Gastroesophageal sphincter (tissue), 4 donors: ENCODE measurements around the gene VPS13D. TPM values are rescaled to one million over a fixed set of nuclear protein-coding genes. Genes with fewer than 3 reads are reported as not detected.
A peak's percentile ranks its signal among the peaks of the same experiment; 100 is the strongest.

Source experiments
- ATAC-seq: fragments of 150-250 bp; one replicate; pipeline ENCODE4 v1.9.1; 2016; ENCODE audit warnings: mild to moderate bottlenecking, moderate library complexity
- H3K27ac ChIP-seq, 4 donors: fragments of 200-600 bp; sonication (generic) in 3 of 4; 1 replicate in 3 of 4; 2 replicates in 1 of 4; pipeline ENCODE4 v1.5.1; 2016 to 2019
- H3K27me3 ChIP-seq: fragments of 200-600 bp; sonication (generic); one replicate; pipeline ENCODE4 v1.5.1; 2019
- H3K36me3 ChIP-seq, 2 donors: fragments of 200-600 bp; sonication (generic); one replicate each; pipeline ENCODE4 v1.5.1; 2019; ENCODE audit warnings: control low read depth in 1 of 2
- H3K4me1 ChIP-seq, 3 donors: fragments of 200-600 bp; sonication (generic); 1 replicate in 2 of 3; 2 replicates in 1 of 3; pipeline ENCODE4 v1.5.1; 2016 to 2019; ENCODE audit warnings: control low read depth in 2 of 3
- H3K4me3 ChIP-seq, 2 donors: fragments of 200-600 bp; sonication (generic); one replicate each; pipeline ENCODE4 v1.5.1; 2019; ENCODE audit warnings: mild to moderate bottlenecking in 1 of 2, moderate library complexity in 1 of 2
- H3K9me3 ChIP-seq, 3 donors: fragments of 200-600 bp; sonication (generic); one replicate each; pipeline ENCODE4 v1.5.1; 2017 to 2019; ENCODE audit warnings: control low read depth in 2 of 3
- EP300 ChIP-seq: sonication (generic); formaldehyde crosslinking; IDR thresholded peaks from one replicate; pipeline ENCODE4 v1.6.1; 2017; ENCODE audit warnings: antibody characterized with exemption, mild to moderate bottlenecking
- POLR2A ChIP-seq, 2 donors: fragments of 450-650 bp; IDR thresholded peaks; one replicate each; pipeline ENCODE4 v1.6.1; 2017; ENCODE audit warnings: antibody characterized with exemption in 2 of 2, mild to moderate bottlenecking in 2 of 2, moderate library complexity in 1 of 2
- POLR2AphosphoS5 ChIP-seq: sonication (generic); formaldehyde crosslinking; IDR thresholded peaks from one replicate; pipeline ENCODE4 v1.6.1; 2017; ENCODE audit warnings: antibody characterized with exemption
- WGBS, 2 donors: methylation state at CpG; one replicate each; pipeline ENCODE4 v1.1.5; 2018; ENCODE audit warnings: low coverage in 1 of 2; 5-methylcytosine and 5-hydroxymethylcytosine counted together
- total RNA-seq, 4 donors: library from RNA; depleted of rRNA; stranded (reverse); fragments of >200 nt; gene quantifications; one replicate each; pipeline ENCODE4 v1.1.0, GENCODE V29; 2016
- TF ChIP-seq, protein P1 (sequence below), 4 experiments: fragments of 200-600 bp in 2 of 4; fragments of 450-650 bp in 2 of 4; sonication (generic) in 1 of 4; IDR thresholded peaks; one replicate each; pipeline ENCODE4 v1.5.1; 2017 to 2019; ENCODE audit warnings: antibody characterized with exemption in 4 of 4, mild to moderate bottlenecking in 2 of 4, moderate library complexity in 2 of 4

VPS13D gene
- total RNA-seq, 4 donors from 2014 or later = 62.3 to 95.5 (median 81.5) TPM

DNA sequence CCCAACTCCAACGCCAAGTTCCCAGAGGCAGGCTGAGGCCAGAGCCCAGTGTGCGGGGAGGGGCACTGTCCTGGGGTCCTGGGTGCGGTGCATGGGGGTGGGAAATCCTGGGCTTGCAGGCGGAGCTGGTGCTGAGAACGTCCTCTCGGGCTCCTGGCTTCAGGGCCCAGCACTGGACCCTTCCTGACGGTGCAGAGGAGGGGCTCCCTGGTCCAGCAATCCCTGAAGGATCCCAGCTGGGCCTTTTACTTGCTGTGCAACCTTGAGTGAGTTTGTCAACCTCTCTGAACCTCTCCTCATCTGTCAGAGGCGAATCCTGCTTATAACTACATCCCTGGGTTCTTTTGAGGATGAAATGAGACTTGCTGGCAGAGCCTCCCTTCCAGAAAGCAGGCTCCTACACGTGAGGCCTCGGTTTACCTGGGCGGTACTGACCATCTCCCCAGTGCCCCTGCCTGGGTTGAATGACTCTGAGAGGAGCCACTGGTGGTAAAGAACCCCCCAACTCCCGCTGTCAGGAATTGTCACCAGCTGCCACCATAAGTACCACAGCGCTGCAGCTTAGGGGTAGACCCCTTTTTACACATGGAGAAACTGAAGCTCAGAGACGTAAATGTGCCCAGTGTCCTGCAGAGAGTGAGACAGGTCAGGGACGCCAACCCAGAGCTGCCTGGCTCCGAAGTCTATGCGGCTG, 310.9 kb downstream of the VPS13D start:
- WGBS, 2 donors = 12% methylated on average over 3 of the region's 17 CpGs; no CpG with 5 or more reads in 1 of the 2 donors
- Histone ChIP-seq H3K4me1 (peaks cover 0 to 35% (median 15%) of the 10 kb centered on the region in 3 donors), H3K36me3 (no peaks in the 10 kb centered on the region), H3K27me3 (no peaks in the 10 kb centered on the region), H3K4me3 (peak overlapping the region in 1 of 2 donors; percentile 27), H3K27ac (peak overlapping the region; percentile 21 to 88 (median 87)), H3K9me3 (peaks cover 0 to 7% (median 0%) of the 10 kb centered on the region in 3 donors)
- no peak for ATAC-seq
- TF ChIP-seq POLR2A (IDR thresholded peaks at IDR 0.05) (no peak), POLR2AphosphoS5 (no peak), EP300 (no peak)
- TF ChIP-seq, protein P1, sequence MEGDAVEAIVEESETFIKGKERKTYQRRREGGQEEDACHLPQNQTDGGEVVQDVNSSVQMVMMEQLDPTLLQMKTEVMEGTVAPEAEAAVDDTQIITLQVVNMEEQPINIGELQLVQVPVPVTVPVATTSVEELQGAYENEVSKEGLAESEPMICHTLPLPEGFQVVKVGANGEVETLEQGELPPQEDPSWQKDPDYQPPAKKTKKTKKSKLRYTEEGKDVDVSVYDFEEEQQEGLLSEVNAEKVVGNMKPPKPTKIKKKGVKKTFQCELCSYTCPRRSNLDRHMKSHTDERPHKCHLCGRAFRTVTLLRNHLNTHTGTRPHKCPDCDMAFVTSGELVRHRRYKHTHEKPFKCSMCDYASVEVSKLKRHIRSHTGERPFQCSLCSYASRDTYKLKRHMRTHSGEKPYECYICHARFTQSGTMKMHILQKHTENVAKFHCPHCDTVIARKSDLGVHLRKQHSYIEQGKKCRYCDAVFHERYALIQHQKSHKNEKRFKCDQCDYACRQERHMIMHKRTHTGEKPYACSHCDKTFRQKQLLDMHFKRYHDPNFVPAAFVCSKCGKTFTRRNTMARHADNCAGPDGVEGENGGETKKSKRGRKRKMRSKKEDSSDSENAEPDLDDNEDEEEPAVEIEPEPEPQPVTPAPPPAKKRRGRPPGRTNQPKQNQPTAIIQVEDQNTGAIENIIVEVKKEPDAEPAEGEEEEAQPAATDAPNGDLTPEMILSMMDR (IDR thresholded peaks at IDR 0.05) = no peak

DNA sequence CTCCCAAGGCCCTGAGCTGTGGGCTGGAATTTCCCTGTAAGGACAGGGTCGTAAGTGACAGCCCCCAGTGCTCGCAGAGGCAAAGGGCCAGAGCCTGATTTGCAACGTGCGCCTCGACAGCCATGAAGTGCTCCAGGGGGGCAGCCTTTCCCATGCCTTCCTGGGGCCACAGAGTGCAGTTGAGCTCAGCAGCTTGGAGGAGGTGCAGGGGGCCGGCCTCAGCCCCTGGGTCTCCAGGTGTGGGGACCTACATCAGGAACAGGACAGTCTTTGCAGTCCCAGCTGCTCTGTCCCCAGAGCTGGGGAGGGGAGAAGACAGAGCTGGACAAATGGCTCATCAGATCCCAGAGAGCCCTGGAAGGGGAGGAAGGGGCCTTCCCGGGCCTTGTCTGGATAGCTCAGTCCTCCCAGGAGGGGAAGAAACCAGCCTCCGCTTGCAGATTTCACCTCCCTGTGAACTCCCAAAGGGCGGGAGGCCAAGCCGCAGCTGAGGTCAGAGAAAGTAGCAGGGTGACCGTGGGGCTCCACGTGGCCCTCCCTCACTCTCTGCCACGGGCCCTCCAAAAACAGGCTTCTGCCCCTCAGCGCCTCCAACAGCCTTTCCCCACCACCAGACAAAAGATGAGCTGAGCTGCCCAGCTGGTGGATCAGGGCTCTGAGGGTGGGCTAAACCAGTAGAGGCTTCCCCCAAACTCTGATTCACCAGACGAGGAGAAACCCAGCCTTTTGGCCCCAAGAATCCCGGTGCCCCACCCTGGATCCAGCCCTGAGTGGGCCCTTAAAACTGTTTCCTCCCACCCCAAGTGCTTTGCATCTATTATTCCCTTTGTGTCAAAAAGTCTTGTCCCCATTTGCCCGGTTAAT, 311.7 kb downstream of the VPS13D start:
- no peak for TF ChIP-seq EP300
- peak; percentile 46 for TF ChIP-seq POLR2AphosphoS5
- H3K9me3 ChIP-seq = no peaks in the 10 kb centered on the region
- WGBS, 2 donors = 60 to 69% methylated on average over 3 to 6 of the region's 17 CpGs
- H3K27me3 ChIP-seq = no peaks in the 10 kb centered on the region
- no peak for ATAC-seq
- no peaks in the 10 kb centered on the region for H3K36me3 ChIP-seq
- H3K27ac ChIP-seq = peak overlapping the region; percentile 21 to 88 (median 87)
- H3K4me1 ChIP-seq = peaks cover 0 to 40% (median 15%) of the 10 kb centered on the region in 3 donors
- no peak overlapping the region for H3K4me3 ChIP-seq

DNA sequence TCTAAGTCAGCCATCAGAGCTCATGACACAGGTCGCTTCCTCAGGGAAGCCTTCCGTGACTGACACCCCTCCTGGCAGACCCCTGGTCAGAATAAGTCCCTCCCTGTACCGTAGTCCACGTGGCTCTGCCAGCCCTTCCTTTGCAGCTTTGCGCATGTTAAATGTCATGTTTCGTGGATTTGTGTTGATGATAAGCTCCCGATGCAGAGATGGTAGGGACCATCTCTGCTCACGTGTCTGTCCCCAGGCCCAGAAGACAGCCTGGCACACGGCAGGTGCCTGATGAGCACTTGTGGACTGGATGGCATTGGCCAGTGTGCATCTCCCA, 312.3 kb downstream of the VPS13D start:
- peak overlapping the region in 3 of 4 donors; percentile 87 to 88 (median 87) for H3K27ac ChIP-seq
- H3K4me1 ChIP-seq = peaks cover 0 to 46% (median 21%) of the 10 kb centered on the region in 3 donors
- WGBS, 2 donors = 89 to 100% methylated on average over 2 to 8 of the region's 9 CpGs
- H3K9me3 ChIP-seq = no peaks in the 10 kb centered on the region
- no peaks in the 10 kb centered on the region for H3K27me3 ChIP-seq
- ATAC-seq = no peak
- TF ChIP-seq, protein P1 (IDR thresholded peaks at IDR 0.05) = no peak
- TF ChIP-seq POLR2AphosphoS5 (no peak), POLR2A (IDR thresholded peaks at IDR 0.05) (no peak)
- H3K4me3 ChIP-seq = no peak overlapping the region
- H3K36me3 ChIP-seq = no peaks in the 10 kb centered on the region

DNA sequence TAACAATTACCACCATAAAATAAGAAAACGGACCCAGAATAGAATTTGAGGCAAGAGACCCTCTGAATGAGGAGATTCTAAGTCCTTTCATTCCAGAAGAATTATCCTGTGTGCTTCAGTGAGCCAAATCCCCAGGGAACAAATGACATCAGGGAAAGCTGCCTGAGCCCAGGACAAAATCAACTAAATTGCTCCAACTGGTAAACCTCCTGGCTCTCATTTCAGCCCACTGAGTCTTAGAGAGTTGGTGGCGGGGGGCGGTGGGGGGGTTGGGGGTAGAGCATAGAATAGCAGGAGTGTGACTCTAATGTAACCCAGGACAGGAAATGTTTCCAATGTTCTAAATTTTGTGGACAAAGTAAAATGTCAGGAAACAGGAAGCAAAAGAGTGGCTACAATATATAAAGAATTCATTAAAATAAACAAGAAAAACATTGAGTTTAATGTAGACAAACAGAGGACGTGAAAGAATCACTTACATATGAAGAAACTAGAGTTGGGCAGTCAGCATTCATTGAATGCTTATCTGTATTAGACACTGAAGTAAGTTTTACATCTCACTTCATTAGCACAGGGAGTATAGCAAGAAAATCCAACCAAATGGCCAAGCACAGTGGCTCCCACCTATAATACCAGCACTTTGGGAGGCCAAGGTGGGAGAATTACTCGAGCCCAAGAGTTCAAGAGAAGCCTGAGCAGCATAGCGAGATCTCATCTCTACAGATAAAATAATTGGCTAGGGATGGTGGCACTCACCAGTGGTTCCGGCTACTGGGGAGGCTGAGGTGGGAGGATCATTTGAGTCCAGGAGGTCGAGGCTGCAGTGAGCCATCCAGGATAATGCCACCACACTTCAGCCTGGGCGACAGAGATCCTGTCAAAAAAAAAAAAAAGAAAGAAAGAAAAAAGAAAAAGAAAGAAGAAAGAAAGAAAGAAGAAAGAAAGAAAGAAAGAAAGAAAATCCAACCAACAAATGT, 313.1 kb downstream of the VPS13D start:
- H3K4me3 ChIP-seq = no peak overlapping the region
- H3K27ac ChIP-seq = peak overlapping the region in 2 of 4 donors; percentile 87 to 88
- H3K4me1 ChIP-seq = peaks cover 0 to 54% (median 28%) of the 10 kb centered on the region in 3 donors
- H3K27me3 ChIP-seq = no peaks in the 10 kb centered on the region
- H3K9me3 ChIP-seq = no peaks in the 10 kb centered on the region
- WGBS, 2 donors = 63 to 83% methylated on average over 1 to 7 of the region's 9 CpGs
- H3K36me3 ChIP-seq = no peaks in the 10 kb centered on the region
- TF ChIP-seq POLR2A (IDR thresholded peaks at IDR 0.05) = no peak
- TF ChIP-seq, protein P1 (IDR thresholded peaks at IDR 0.05) = no peak
- TF ChIP-seq POLR2AphosphoS5 = no peak
- TF ChIP-seq EP300 = no peak
- ATAC-seq = no peak

DNA sequence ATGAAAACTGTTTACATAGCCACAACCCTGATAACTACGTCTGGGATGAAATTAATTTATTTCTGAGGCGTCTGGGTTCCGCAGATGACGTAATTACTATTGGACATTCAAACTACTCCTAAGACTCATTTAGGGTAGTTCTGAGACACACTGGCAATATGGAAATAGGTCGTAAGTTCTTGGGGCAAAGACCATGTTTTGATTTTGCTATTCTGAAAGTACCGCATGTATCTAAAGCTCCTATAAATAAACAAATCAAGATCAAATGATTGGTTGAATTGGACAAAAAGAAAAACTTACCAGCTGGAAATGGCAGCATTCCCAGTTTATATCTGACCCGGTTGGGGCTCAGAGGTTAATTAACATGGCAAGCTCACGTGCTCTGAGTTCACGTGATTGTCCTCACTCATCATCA, 313.9 kb downstream of the VPS13D start:
- Histone ChIP-seq H3K4me1 (peaks cover 0 to 62% (median 36%) of the 10 kb centered on the region in 3 donors), H3K4me3 (no peak overlapping the region), H3K9me3 (no peaks in the 10 kb centered on the region), H3K36me3 (no peaks in the 10 kb centered on the region), H3K27ac (peak overlapping the region in 1 of 4 donors; percentile 26), H3K27me3 (no peaks in the 10 kb centered on the region)
- no peak for ATAC-seq
- no peak for TF ChIP-seq POLR2A (IDR thresholded peaks at IDR 0.05)
- no peak for TF ChIP-seq EP300
- TF ChIP-seq POLR2AphosphoS5 = no peak
- TF ChIP-seq, protein P1 (IDR thresholded peaks at IDR 0.05) = no peak
- 60 to 61% methylated on average over 9 of the region's 9 CpGs for WGBS, 2 donors
